ENCODE data around the gene ZNF283. TPM values are rescaled to one million over a fixed set of nuclear protein-coding genes. Genes with fewer than 3 reads are reported as not detected.

The ZNF283 gene
- total and polyA plus RNA-seq, 9 of the 15 experiments (the other 6 are each of a cell fraction or from before 2014, with no cell fraction given) = 6.0 to 19.5 (median 9.8) TPM

DNA sequence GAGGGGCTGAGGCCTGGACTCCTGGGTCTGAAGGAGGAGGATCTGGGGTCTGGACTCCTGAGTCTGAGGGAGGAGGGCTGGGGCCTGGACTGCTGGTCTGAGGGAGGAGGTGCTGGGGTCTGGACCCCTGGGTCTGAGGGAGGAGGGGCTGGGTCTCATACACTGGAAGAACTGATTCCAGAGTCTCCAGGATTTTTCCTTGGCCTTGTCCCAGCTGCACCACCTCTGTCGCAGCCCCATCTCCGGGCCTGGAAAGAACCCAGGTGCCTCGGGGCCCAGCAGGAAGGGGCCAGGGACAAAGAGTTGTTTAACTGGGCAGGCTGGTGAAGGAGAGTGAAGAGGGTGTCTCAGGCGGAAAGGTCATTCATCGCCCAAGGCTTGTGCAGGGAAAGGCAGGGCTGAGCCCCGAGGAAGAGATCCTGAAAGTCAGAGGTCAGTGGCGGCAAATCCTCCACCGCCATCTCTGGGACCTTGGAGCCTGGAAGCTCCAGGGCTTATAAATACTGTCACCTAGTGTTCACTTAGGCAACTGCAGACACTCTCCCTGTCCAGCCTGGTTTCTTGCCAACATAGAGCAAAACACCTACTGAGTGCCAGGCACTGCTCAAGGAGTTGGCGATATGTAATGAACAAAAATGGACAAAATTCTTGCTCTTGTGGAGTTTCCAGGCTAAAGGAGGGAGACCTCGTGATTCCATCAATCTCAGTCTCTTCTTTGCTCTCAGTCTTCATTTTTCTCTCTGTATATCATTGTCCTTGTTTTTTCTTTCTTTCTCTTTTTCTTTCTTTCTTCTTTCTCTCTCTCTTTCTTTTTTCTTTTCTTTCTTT lies 41.9 kb upstream of the ZNF283 start (continued):
- TF ChIP-seq, protein P1, sequence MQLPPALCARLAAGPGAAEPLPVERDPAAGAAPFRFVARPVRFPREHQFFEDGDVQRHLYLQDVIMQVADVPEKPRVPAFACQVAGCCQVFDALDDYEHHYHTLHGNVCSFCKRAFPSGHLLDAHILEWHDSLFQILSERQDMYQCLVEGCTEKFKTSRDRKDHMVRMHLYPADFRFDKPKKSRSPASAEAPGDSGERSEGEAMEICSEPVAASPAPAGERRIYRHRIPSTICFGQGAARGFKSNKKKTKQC (CRISPR knock-in tag; IDR thresholded peaks at IDR 0.05) = no peak
- TF ChIP-seq PPARD (CRISPR knock-in tag; IDR thresholded peaks at IDR 0.05) (no peak), STAT5B (CRISPR knock-in tag; IDR thresholded peaks at IDR 0.05) (no peak), FOXA3 (CRISPR knock-in tag; conservative IDR thresholded peaks at IDR 0.05 in 1 of 2, IDR thresholded peaks at IDR 0.05 in 1 of 2) (0 out of 4 replicates have a peak, but pooled peaks of 1 of the 2 experiments have one; percentile 10), MYBL2 (IDR thresholded peaks at IDR 0.05; ENCODE audit: low read depth) (no peak), MYBL2 (CRISPR knock-in tag; IDR thresholded peaks at IDR 0.05; ENCODE audit: borderline replicate concordance) (no peak), HDAC1 (IDR thresholded peaks at IDR 0.05) (no peak), GTF2E2 (tag; IDR thresholded peaks at IDR 0.05) (no peak), KLF10 (CRISPR knock-in tag; IDR thresholded peaks at IDR 0.05) (no peak), TAF15 (IDR thresholded peaks at IDR 0.05; ENCODE audit: low read depth, low read length) (no peak), RBM39 (optimal IDR thresholded peaks at IDR 0.05; ENCODE audit: low read depth, low read length) (peak; percentile 76), HDAC2 (IDR thresholded peaks at IDR 0.05) (no peak), NFRKB (IDR thresholded peaks at IDR 0.05; ENCODE audit: low read depth) (peak; percentile 27), ZNF184 (CRISPR knock-in tag; IDR thresholded peaks at IDR 0.05) (no peak), MIER1 (IDR thresholded peaks at IDR 0.05; ENCODE audit: low read depth) (no peak), SMARCB1 (IDR thresholded peaks at IDR 0.05; ENCODE audit: insufficient read length, low read depth) (no peak), SMAD4 (CRISPR knock-in tag; conservative IDR thresholded peaks at IDR 0.05) (peak; percentile 55)
- TF ChIP-seq, protein P2, sequence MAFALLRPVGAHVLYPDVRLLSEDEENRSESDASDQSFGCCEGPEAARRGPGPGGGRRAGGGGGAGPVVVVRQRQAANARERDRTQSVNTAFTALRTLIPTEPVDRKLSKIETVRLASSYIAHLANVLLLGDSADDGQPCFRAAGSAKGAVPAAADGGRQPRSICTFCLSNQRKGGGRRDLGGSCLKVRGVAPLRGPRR (CRISPR knock-in tag; IDR thresholded peaks at IDR 0.05) = no peak
- TF ChIP-seq, protein P3, sequence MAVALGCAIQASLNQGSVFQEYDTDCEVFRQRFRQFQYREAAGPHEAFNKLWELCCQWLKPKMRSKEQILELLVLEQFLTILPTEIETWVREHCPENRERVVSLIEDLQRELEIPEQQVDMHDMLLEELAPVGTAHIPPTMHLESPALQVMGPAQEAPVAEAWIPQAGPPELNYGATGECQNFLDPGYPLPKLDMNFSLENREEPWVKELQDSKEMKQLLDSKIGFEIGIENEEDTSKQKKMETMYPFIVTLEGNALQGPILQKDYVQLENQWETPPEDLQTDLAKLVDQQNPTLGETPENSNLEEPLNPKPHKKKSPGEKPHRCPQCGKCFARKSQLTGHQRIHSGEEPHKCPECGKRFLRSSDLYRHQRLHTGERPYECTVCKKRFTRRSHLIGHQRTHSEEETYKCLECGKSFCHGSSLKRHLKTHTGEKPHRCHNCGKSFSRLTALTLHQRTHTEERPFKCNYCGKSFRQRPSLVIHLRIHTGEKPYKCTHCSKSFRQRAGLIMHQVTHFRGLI (CRISPR knock-in tag; IDR thresholded peaks at IDR 0.05) = no peak
- TF ChIP-seq, protein P4, sequence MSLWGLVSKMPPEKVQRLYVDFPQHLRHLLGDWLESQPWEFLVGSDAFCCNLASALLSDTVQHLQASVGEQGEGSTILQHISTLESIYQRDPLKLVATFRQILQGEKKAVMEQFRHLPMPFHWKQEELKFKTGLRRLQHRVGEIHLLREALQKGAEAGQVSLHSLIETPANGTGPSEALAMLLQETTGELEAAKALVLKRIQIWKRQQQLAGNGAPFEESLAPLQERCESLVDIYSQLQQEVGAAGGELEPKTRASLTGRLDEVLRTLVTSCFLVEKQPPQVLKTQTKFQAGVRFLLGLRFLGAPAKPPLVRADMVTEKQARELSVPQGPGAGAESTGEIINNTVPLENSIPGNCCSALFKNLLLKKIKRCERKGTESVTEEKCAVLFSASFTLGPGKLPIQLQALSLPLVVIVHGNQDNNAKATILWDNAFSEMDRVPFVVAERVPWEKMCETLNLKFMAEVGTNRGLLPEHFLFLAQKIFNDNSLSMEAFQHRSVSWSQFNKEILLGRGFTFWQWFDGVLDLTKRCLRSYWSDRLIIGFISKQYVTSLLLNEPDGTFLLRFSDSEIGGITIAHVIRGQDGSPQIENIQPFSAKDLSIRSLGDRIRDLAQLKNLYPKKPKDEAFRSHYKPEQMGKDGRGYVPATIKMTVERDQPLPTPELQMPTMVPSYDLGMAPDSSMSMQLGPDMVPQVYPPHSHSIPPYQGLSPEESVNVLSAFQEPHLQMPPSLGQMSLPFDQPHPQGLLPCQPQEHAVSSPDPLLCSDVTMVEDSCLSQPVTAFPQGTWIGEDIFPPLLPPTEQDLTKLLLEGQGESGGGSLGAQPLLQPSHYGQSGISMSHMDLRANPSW (CRISPR knock-in tag; IDR thresholded peaks at IDR 0.05) = no peak
- TF ChIP-seq, protein P5, sequence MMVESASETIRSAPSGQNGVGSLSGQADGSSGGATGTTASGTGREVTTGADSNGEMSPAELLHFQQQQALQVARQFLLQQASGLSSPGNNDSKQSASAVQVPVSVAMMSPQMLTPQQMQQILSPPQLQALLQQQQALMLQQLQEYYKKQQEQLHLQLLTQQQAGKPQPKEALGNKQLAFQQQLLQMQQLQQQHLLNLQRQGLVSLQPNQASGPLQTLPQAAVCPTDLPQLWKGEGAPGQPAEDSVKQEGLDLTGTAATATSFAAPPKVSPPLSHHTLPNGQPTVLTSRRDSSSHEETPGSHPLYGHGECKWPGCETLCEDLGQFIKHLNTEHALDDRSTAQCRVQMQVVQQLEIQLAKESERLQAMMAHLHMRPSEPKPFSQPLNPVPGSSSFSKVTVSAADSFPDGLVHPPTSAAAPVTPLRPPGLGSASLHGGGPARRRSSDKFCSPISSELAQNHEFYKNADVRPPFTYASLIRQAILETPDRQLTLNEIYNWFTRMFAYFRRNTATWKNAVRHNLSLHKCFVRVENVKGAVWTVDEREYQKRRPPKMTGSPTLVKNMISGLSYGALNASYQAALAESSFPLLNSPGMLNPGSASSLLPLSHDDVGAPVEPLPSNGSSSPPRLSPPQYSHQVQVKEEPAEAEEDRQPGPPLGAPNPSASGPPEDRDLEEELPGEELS (CRISPR knock-in tag; IDR thresholded peaks at IDR 0.05; ENCODE audit: borderline replicate concordance) = no peak

Measured in K562 (cell line).